Fibroblast of lung (primary cell): ENCODE results near the gene ACBD6. TPM values are rescaled to one million over a fixed set of nuclear protein-coding genes. Genes with fewer than 3 reads are reported as not detected.

Experiments
- DNase-seq, 2 donors: peaks; one replicate each; pipeline versions ENCODE4 v3.0.0 to v3.0.0-alpha.2; 2010; ENCODE audit warnings: low read depth in 2 of 2
- H2AFZ ChIP-seq: 2 replicates; pipeline ENCODE4 v1.5.1; 2012; ENCODE audit warnings: low read length, control low read depth, inconsistent platforms
- H3K27ac ChIP-seq: 2 replicates; pipeline ENCODE4 v1.5.1; 2011; ENCODE audit warnings: low read length, control low read depth; ENCODE audit not compliant: insufficient read depth
- H3K27me3 ChIP-seq: 2 replicates; pipeline ENCODE4 v1.5.1; 2011; ENCODE audit warnings: mild to moderate bottlenecking, low read length; ENCODE audit not compliant: control insufficient read depth, insufficient read depth
- H3K36me3 ChIP-seq: 2 replicates; pipeline ENCODE4 v1.5.1; 2011; ENCODE audit warnings: low read length; ENCODE audit not compliant: control insufficient read depth, insufficient read depth
- H3K4me1 ChIP-seq: 2 replicates; pipeline ENCODE4 v1.5.1; 2011; ENCODE audit warnings: low read length; ENCODE audit not compliant: control insufficient read depth, insufficient read depth; ENCODE audit errors: extremely low read depth
- H3K4me2 ChIP-seq: 2 replicates; pipeline ENCODE4 v1.5.1; 2011; ENCODE audit warnings: low read length, control low read depth; ENCODE audit not compliant: insufficient read depth; ENCODE audit errors: extremely low read depth
- H3K4me3 ChIP-seq, 4 experiments: fragments of 200-600 bp in 1 of 4; sonication (generic) in 1 of 4; replicated peaks in 1 of 4; 2 replicates each; pipeline ENCODE4 v1.5.1; 2011 to 2016; ENCODE audit warnings: low read length in 4 of 4, low read depth in 3 of 4, mild to moderate bottlenecking in 3 of 4, control low read depth in 2 of 4, inconsistent platforms in 1 of 4, mixed read lengths in 1 of 4; ENCODE audit not compliant: insufficient read depth in 1 of 4; ENCODE audit errors: control extremely low read depth in 1 of 4
- H3K79me2 ChIP-seq: 2 replicates; pipeline ENCODE4 v1.5.1; 2012; ENCODE audit warnings: mild to moderate bottlenecking, low read length, inconsistent platforms; ENCODE audit not compliant: control insufficient read depth, insufficient read depth
- H3K9ac ChIP-seq: 2 replicates; pipeline ENCODE4 v1.5.1; 2011; ENCODE audit warnings: mild to moderate bottlenecking, low read length, control low read depth; ENCODE audit not compliant: insufficient read depth
- H3K9me3 ChIP-seq: 2 replicates; pipeline ENCODE4 v1.5.1; 2012; ENCODE audit warnings: low read depth, low read length; ENCODE audit not compliant: control insufficient read depth, insufficient read depth
- H4K20me1 ChIP-seq: 2 replicates; pipeline ENCODE4 v1.5.1; 2011; ENCODE audit warnings: low read length; ENCODE audit not compliant: control insufficient read depth, insufficient read depth; ENCODE audit errors: extremely low read depth
- CTCF ChIP-seq, 2 donors: IDR thresholded peaks in 1 of 2; conservative IDR thresholded peaks in 1 of 2; 1 replicate in 1 of 2; 2 replicates in 1 of 2; pipeline ENCODE4 v1.5.1; 2011 to 2012; ENCODE audit warnings: low read length in 2 of 2, control low read depth in 1 of 2, inconsistent platforms in 1 of 2, low read depth in 1 of 2, mild to moderate bottlenecking in 1 of 2
- EZH2 ChIP-seq: IDR thresholded peaks from 2 replicates; pipeline ENCODE4 v1.5.1; 2012; ENCODE audit warnings: low read length, control low read depth, mild to moderate bottlenecking; ENCODE audit errors: missing control alignments
- polyA plus RNA-seq, 2 donors: library from polyadenylated mRNA; depleted of rRNA in 1 of 2; stranded (reverse) in 1 of 2; unstranded in 1 of 2; fragments of >200 nt; gene quantifications; 2 replicates each; pipeline ENCODE4 v1.2.1, GENCODE V29; 2011 to 2012; ENCODE audit warnings: missing spikeins in 1 of 2
- total RNA-seq: library from RNA; depleted of rRNA; stranded (reverse); fragments of >200 nt; gene quantifications from 2 replicates; pipeline ENCODE4 v1.2.1, GENCODE V29; 2014

ACBD6 gene
- total and polyA plus RNA-seq, 2 donors (not counting 1 experiment from before 2014, with no cell fraction given): 63.4 to 78.7 TPM

DNA sequence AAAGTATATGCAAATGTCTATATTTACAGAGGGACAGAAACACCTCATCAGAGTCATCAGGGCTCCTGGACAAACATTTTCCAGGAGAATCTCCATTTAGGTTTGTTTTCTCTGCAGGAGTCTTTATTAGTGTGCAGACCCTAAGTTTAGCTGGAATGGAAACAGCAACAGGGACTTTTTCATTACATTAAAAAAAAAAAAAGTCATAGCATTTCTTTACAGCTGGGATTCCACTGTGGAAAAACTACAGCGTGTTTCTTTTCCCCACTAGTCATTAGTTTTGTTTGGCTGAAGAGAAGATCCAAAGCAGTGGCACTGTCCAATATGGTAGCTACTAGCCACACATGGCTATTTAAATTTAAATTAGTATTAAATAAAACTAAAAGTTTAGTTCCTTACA, 222.7 kb downstream of the ACBD6 start:
- Histone ChIP-seq H3K79me2 (no peaks in the 10 kb centered on the region), H3K9me3 (no peaks in the 10 kb centered on the region), H3K9ac (no peak overlapping the region), H3K27ac (no peak overlapping the region), H3K4me3 (no peak overlapping the region), H3K36me3 (no peaks in the 10 kb centered on the region), H3K4me1 (peaks cover 2% of the 10 kb centered on the region), H2AFZ (no peak overlapping the region), H4K20me1 (no peaks in the 10 kb centered on the region), H3K4me2 (no peak overlapping the region), H3K27me3 (no peaks in the 10 kb centered on the region)
- no peak for DNase-seq
- TF ChIP-seq EZH2 (no peak), CTCF (conservative IDR thresholded peaks at IDR 0.05 in 1 of 2, IDR thresholded peaks at IDR 0.05 in 1 of 2; ENCODE audit: low read depth in 1 of 2, low read length in 2 of 2) (no peak)

- H3K9me3 ChIP-seq: no peaks in the 10 kb centered on the region
- no peak for DNase-seq
- H3K27me3 ChIP-seq: no peaks in the 10 kb centered on the region
- no peak overlapping the region for H3K27ac ChIP-seq
- peaks cover 2% of the 10 kb centered on the region for H3K4me1 ChIP-seq
- H3K9ac ChIP-seq: no peak overlapping the region
- no peak for TF ChIP-seq EZH2
- no peak for TF ChIP-seq CTCF (conservative IDR thresholded peaks at IDR 0.05 in 1 of 2, IDR thresholded peaks at IDR 0.05 in 1 of 2; ENCODE audit: low read depth in 1 of 2, low read length in 2 of 2)
- no peaks in the 10 kb centered on the region for H3K79me2 ChIP-seq
- H3K4me3 ChIP-seq: no peak overlapping the region
- H3K36me3 ChIP-seq: no peaks in the 10 kb centered on the region
- no peak overlapping the region for H2AFZ ChIP-seq
- no peak overlapping the region for H3K4me2 ChIP-seq
- H4K20me1 ChIP-seq: no peaks in the 10 kb centered on the region
These were observed 223.6 kb downstream of the ACBD6 start for GRCh38 chr1:180278596-180279395.

DNA sequence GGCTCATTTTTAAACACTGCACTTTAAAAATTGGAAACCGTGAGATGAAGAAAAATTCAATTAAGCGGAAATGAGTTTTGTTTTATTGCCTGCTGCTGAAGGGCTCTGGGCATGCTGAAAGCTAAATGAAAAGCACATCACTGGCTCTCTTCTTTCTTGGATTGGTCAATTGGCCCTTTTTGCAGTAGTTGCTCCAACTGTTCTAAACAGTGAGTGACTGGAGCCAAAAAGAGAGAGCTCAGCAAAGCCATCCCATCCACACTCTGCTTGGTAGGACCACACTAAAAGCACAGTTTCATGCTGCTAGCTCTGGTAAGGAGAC, 224.2 kb downstream of the ACBD6 start:
- no peak overlapping the region for H3K4me3 ChIP-seq
- no peak overlapping the region for H3K4me2 ChIP-seq
- no peaks in the 10 kb centered on the region for H3K9me3 ChIP-seq
- TF ChIP-seq EZH2: no peak
- H3K79me2 ChIP-seq: no peaks in the 10 kb centered on the region
- no peak overlapping the region for H3K9ac ChIP-seq
- no peaks in the 10 kb centered on the region for H4K20me1 ChIP-seq
- no peak overlapping the region for H3K27ac ChIP-seq
- no peaks in the 10 kb centered on the region for H3K36me3 ChIP-seq
- DNase-seq: no peak
- H2AFZ ChIP-seq: no peak overlapping the region
- H3K27me3 ChIP-seq: no peaks in the 10 kb centered on the region
- peaks cover 2% of the 10 kb centered on the region for H3K4me1 ChIP-seq
